AG04450 (cell line): ENCODE measurements around the gene AAR2. TPM values are rescaled to one million over a fixed set of nuclear protein-coding genes. Genes with fewer than 3 reads are reported as not detected.

Experiments used
- CTCF ChIA-PET: fragments of 300-600, 350-600 bp; formaldehyde crosslinking; extraction: SDS; loops from one replicate; lab custom pipeline; 2022; ENCODE audit warnings: antibody characterized with exemption, inconsistent platforms; lab: Charles Lee
- POLR2A ChIA-PET: fragments of 350-600 bp; formaldehyde crosslinking; extraction: SDS; loops from one replicate; lab custom pipeline; 2021; ENCODE audit warnings: antibody characterized with exemption, inconsistent platforms; lab: Yijun Ruan, JAX
- DNase-seq: peaks from one replicate; pipeline ENCODE4 v3.0.0-alpha.2; 2011; ENCODE audit warnings: low read depth, low spot score
- H3K27ac ChIP-seq: one replicate; pipeline ENCODE4 v1.5.1; 2012; ENCODE audit warnings: low read depth, low read length, control low read depth
- H3K27me3 ChIP-seq: one replicate; pipeline ENCODE4 v1.6.0; 2012; ENCODE audit warnings: low read length; ENCODE audit not compliant: control insufficient read depth, insufficient read depth
- H3K4me3 ChIP-seq: 2 replicates; pipeline ENCODE4 v1.5.1; 2011; ENCODE audit warnings: mild to moderate bottlenecking, low read depth, low read length, control low read depth
- H3K9me3 ChIP-seq: 2 replicates; pipeline ENCODE4 v1.5.1; 2012; ENCODE audit warnings: low read length; ENCODE audit not compliant: control insufficient read depth, insufficient read depth
- CTCF ChIP-seq: IDR thresholded peaks from 2 replicates; pipeline ENCODE4 v1.5.1; 2011; ENCODE audit warnings: low read depth, low read length, control low read depth, inconsistent platforms
- polyA plus RNA-seq: library from polyadenylated mRNA; depleted of rRNA; stranded (reverse); fragments of >200 nt; gene quantifications from 2 replicates; pipeline ENCODE4 v1.2.3, GENCODE V29; 2011

AAR2 gene
- polyA plus RNA-seq, 1 experiment: 25.3 TPM

- Histone ChIP-seq H3K27me3 (peaks cover 57% of the 10 kb centered on the region), H3K4me3 (no peak overlapping the region), H3K9me3 (no peaks in the 10 kb centered on the region), H3K27ac (no peak overlapping the region)
- no peak for DNase-seq
- ChIA-PET POLR2A (no interaction called here), CTCF (no interaction called here)
- no peak for TF ChIP-seq CTCF
Observed at GRCh38 chr20:36301359-36302119, 65.3 kb downstream of the AAR2 start.

GRCh38 chr20:36303020-36303595 lies 66.8 kb downstream of the AAR2 start:
- Histone ChIP-seq H3K4me3 (no peak overlapping the region), H3K9me3 (no peaks in the 10 kb centered on the region; the same call in 1 of the 2 replicates), H3K27ac (no peak overlapping the region), H3K27me3 (peaks cover 68% of the 10 kb centered on the region)
- no peak for TF ChIP-seq CTCF
- ChIA-PET CTCF (no interaction called here), POLR2A (no interaction called here)
- DNase-seq: no peak

GRCh38 chr20:36303831-36304230 lies 67.6 kb downstream of the AAR2 start:
- Histone ChIP-seq H3K9me3 (no peaks in the 10 kb centered on the region; the same call in 1 of the 2 replicates), H3K27ac (no peak overlapping the region), H3K4me3 (no peak overlapping the region), H3K27me3 (peaks cover 71% of the 10 kb centered on the region)
- DNase-seq: no peak
- CTCF ChIA-PET: no interaction called here
- POLR2A ChIA-PET: no interaction called here
- TF ChIP-seq CTCF: no peak

GRCh38 chr20:36304786-36305495 lies 68.7 kb downstream of the AAR2 start:
- DNase-seq: no peak
- no peak for TF ChIP-seq CTCF
- Histone ChIP-seq H3K27me3 (peaks cover 75% of the 10 kb centered on the region), H3K4me3 (no peak overlapping the region), H3K27ac (no peak overlapping the region), H3K9me3 (no peaks in the 10 kb centered on the region; the same call in 1 of the 2 replicates)
- POLR2A ChIA-PET: no interaction called here
- CTCF ChIA-PET: no interaction called here
